Activated naive CD8-positive, alpha-beta T cell treated with anti-CD3 and anti-CD28 coated beads, Interleukin-2, amount 50 U/mL, for 16 hours (primary cell): ENCODE data around the gene CKS1B.
"Not testable (repeated sequence)": the region's sequence is repeated elsewhere in the genome, so short reads cannot be mapped to it uniquely, and the experiment has no call there.

Source experiments
- DNase-seq: peaks from one replicate; pipeline ENCODE4 v3.0.0-alpha.2; 2020; ENCODE audit warnings: low read depth, low spot score

CKS1B gene

DNA sequence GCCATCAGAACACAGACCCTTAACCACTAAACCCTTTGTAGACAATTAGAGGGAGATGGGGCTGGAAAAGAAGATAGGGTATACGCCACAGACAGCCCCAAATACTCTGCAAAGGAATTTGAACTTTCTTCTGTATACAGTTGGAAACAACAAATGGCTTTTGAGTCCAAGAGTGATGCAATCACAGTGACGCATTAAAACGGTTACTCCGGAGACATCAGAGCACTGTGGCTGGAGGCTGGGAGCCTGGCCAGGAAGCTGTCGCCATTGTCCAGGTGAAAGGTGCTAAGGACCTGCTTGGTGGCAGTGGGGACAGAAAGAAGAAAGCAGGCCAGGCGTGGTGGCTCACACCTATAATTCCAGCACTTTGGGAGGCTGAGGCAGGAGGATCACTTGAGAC is 12.8 kb downstream of the CKS1B start:
- no peak for DNase-seq

DNA sequence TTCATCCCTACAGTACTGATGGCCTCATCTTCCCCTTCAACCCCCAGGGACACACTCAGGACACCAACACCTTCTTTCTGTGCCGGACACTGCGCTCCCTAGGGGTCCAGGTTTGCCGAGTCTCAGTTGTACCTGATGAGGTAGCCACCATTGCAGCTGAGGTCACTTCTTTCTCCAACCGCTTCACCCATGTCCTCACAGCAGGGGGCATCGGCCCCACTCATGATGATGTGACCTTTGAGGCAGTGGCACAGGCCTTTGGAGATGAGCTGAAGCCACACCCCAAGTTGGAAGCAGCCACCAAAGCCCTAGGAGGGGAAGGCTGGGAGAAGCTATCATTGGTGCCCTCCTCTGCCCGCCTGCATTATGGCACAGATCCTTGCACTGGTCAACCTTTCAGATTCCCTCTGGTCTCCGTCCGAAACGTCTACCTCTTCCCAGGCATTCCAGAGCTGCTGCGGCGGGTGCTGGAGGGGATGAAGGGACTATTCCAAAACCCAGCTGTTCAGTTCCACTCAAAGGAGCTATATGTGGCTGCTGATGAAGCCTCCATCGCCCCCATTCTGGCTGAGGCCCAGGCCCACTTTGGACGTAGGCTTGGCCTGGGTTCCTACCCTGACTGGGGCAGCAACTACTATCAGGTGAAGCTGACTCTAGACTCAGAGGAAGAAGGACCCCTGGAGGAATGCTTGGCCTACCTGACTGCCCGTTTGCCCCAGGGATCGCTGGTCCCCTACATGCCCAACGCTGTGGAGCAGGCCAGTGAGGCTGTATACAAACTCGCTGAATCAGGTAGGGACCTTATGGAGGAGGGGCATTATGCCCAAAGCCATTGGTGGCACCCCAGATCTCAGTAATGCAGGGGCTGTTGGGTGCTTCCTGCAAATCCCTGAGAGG is 13.8 kb downstream of the CKS1B start:
- DNase-seq: no peak

DNA sequence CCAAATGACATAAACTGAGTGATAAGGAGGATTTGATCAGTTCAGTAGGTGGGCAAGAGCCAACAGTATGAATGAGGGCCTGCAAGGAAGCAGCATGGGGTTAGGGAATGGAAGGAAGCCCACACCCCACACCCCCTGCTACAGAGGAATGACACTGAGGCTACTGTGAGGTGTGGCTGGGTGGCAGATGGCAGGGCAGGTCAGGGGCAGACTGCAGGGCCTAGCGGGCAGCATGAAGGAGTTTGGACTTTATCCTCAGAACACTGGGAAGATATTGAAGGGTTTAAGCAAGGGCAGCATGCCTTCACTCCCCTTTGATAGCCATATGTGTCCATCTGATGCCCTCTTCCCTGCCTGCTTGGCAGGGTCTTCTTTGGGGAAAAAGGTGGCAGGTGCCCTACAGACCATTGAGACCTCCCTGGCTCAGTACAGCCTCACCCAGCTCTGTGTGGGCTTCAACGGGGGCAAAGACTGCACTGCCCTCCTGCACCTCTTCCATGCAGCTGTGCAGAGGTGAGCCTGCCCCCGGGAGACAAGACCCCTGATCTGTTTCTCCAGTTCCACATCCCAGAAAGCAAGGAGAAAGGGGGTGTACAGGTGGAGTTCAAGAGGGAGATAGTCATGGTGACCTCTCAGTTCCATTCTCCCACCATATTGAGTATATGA is 14.8 kb downstream of the CKS1B start:
- DNase-seq: no peak

- no peak for DNase-seq
Observed at GRCh38 chr1:154990276-154990675, 15.8 kb downstream of the CKS1B start.

DNA sequence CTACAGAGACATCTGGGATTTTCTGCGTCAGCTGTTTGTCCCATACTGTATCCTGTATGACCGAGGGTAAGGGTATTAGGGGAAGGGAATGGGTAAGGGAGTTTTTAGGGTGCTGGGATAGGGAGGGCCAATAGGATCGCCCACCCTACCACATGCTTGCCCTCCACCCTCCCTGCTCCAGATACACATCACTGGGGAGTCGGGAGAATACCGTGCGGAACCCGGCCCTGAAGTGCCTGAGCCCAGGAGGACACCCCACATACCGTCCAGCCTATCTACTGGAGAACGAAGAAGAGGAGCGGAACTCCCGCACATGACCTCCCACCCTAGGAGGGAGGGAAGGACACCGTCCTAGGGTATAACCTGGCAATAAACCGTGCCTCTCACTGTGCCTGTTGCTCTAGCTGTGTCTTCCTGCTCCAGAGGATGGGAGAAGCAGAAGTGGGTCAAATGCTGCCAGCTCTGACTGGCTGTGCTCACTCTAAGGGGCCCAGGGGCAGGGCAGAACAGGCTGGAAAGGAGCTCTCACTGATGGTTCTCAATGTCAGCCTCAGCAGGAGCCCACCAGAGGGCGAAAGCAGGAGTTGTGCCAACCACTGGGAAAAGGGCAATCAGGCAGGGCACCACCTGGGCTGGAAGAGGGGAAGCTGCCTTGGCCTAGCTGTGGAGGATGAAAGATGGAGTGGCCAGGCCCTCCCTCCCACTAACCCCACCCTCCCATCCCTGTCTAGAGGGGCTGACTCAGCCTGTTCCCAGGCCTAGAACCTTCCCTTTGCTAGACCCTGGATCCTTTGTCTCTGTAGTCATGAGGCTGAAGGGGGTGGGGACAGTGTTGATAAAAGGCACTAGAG is 18.5 kb downstream of the CKS1B start:
- DNase-seq: no peak

DNA sequence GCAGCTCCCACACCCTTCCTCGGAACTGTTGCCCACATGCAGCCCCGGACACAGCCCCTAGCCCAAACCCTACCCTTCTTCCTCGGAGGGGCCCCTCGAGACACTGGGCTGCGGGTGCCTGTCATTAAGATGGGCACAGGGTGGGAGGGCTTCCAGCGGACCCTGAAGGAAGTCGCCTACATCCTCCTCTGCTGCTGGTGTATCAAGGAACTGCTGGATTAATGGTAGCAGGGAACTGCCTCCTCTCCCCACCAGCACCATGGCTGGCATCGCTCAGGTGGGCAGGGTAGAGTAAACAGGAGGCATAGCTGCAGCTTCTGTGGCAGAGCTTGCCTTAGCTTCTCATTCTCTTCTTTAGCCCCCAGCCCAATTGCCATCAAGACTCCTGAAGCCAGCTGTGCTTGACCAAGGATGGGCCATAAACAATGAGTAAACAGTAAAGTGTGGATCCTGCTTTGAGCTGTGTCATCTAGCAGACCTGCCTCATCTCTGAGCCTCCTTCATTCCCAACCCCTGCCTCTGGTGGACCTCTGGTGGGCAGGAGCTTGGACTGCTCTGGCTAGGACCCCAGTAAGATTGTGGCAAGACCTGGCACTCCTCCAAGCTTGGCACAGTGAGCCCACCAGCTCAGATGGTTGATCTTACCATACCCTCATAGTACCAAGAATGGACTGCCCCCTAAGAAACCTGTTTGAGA is 19.2 kb downstream of the CKS1B start, which contains the start of gene LENEP:
LENEP (plus strand) TSS at position 15 of the 697 bp plus-strand sequence; CDS start at position 37, 22 bp downstream.
- DNase-seq: no peak

DNA sequence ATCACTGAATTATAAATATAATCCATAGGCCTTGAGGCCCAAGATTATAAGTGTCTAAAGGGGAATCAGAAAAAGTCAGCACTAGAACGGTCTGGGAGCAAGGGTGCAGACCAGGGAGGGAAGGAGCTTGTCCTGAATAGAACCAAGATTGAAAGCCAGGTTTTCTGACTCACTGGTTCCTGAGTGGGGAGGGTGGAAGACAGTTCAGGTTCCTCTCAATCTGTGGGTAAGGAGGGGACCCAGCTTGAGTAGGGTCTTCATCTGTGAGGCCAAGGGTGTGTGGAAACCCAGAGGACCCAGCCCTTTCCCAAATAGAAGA is 19.7 kb downstream of the CKS1B start:
- DNase-seq: no peak

DNA sequence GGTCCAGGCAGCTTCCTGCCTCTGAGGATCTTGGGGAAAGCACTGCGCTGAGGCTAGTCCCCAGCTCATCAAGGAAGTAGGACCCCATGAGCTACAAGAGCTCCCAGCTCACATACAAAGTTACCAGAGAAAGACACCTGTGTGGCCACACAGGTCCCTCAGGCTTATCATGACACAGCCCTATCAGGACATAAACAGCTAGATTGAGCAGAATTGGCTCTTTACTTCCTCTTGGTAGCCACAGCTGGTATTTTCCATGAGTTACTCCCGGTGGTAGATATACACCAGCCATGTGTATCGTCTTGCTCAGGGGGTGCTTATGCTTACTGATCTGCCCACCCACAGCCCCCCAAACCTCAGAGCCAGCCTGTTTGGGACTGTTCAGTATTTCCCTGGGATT is 20.1 kb downstream of the CKS1B start:
- no peak for DNase-seq

GRCh38 chr1:154995301-154995983 is 21.0 kb downstream of the CKS1B start:
- DNase-seq: not testable (repeated sequence)

- DNase-seq: no peak
Observed at GRCh38 chr1:154996966-154997701, 22.7 kb downstream of the CKS1B start.

- DNase-seq: no peak
Observed at GRCh38 chr1:154998201-154998780, 23.8 kb downstream of the CKS1B start.

DNA sequence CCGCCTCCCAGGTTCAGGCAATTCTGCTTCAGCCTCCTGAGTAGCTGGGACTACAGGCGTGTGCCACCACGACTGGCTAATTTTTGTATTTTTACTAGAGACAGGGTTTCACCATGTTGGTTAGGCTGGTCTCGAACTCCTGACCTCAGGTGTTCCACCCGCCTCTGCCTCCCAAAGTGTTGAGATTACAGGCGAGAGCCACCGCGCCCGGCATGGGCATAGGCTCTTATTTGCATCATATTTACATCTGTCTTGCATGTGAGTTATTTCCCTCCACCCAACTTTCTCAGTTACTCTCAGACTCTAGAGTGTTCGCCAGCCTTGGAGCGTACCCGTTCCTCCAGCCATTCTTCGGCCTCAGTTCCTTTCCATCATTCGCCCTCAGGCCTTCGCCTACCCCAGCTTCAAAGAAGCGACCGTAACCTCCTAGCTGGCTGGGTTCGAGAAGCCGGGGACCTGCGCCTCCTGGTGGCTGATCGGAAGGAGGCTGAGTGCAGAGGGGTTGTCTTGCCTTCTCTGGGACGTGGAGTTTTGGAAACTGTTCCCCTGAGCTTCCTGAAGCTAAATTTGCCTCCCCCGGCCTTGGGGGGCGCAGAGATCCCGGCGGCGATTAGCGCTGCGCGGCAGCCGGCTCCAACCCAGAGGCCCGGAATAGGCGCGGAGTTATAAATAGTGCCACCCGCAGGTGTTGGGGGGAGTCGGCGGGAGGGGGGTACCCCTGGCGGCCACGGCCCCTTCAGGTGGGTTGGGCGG is 24.5 kb downstream of the CKS1B start:
- DNase-seq: peak; percentile 54

DNA sequence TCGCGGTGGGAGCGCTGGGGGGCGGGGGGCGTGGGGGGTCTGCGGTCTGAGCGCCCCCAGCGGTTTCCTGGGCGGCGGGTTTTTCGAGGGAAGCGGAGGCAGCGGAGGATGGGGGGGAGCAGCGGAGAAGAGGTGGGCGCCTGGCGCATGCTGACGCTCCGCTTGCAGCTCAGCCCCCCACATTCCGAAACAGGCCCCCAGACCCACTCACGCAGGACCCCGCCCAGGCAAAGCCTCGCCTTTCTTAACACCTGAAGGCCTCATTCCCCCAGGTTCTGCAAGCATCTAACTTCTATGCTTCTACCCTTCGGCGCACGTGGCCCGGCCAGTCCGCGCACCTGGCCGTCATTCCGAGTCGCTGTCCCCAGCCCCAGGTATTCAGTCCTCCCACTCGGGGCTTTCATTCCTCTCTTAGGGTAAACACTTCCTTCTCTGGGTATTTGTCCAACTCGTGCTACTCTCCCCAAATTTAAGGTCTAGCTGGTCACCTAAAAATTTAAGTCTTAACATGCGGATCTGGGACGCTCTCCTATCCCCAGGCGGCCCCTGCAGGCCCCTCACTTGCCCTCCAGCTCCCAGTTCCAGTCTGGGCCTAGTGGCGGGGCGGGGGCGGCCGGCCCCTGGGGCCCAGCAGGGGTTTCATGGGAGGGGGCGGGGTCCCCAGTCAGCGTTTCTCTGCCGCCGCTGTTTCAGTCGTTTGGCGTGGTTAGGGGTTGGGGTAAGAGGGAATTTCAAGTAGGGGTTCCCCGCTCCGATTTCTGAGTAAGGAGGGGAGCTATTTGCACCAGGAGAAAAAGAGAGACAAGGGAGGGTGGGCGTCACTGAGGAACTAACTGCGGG is 25.3 kb downstream of the CKS1B start:
- DNase-seq: no peak

DNA sequence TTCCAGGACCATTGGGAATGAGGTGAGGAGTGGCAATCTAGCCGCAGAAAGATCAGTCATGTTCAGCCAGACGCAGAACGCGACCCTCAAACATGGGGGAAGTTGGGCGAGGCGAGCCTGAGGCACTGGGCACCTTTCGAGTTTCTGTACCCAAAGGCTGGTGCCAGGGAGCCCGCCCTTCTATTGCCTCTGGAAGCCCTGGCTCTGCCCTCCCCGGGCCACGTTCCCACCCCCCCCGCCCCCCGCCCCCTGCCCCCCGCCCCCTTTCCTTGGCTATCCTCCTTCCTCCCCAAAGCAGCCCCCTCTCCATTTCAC is 25.9 kb downstream of the CKS1B start:
- no peak for DNase-seq

DNA sequence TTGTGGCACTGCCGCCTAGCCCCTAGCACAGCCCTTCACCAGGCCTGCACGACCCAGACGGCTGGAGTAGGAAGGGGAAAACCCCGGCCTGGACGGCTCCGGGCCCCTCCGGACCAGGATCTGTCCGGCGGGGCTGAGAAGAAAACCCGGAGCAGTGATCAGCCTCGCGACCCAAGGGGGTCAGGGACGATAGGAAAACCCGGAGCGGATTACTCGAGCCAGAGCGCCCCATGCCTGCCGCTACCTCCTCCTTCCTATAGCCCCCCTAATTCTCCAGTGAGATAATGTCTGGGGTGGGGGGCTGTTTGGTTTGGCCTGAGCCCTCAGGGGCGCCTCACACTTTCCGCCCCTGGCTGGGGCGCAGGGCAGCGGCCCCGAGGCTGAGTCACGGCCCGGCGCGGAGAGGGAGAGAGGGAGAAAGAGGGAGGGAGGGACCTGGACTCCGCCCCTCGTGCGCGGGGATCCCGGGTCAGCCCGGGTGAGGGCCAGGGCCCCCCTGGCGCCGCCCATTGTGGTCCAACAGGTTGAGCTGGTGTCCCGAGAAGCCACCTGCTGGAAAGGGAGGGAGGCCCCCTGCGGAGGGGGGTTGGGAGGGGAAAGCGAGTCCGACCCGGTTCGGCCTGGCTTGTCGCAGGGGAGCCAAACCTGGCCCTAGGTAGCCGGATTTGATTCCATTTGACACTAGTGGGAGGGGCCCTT is 26.4 kb downstream of the CKS1B start:
- peak; percentile 50 for DNase-seq

DNA sequence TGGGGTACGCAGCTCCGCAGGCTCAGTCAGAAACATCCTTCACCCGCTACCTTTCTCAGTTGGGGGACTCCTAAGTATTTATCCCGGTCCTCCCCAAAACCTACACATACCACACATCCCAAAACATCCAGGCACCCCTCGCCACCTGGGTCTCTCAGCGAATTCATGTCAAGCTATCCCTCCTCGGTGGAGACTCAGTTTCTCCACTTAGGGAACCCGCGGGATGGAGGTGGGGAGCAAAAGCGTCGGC is 26.9 kb downstream of the CKS1B start:
- no peak for DNase-seq

DNA sequence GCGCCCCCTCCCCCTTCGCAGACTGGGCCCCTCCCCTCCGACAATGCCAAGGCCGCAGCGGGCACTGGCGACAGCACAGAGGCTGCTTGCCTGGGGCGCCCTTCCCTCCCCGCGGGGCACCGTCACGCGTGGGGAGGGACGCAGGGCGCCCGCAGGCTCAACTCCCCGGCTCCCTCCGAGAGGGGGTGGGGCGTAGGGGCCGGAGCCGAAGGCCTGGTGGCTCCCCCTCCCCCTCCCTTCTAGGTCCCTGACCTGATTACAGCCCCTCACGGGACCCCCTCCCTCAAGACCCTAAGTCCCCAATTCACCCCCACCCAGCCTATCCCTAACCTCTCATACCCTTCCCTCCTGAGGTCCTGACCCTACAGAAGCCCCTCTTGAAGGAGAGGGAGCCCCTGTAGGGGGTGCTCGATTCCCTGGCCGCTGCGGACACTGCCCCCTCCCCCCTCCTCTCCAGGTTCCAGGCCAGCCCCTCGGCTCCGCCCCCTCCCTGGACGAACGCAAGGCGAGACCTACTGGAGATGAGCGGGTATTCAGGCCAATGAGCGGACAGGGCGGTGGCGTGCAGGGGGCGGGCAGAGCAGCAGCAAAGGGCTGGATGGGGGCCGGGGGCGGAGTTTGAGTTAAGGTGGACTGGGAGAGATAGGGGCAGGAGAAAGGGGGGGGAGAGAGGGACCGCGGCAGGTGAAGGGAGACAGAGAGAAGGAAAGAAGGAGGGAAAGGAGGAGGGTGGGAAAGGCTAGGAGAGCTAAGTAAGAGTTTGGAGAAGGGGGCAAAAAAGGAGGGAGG is 27.4 kb downstream of the CKS1B start:
- DNase-seq: peak; percentile 98
